22Rv1 (cell line): ENCODE measurements around the gene DTNB.

ENCODE experiments used
- CTCF ChIP-seq: fragments of 450-650 bp; IDR thresholded peaks from 2 replicates; pipeline ENCODE4 v1.5.1; 2017; ENCODE audit warnings: mild to moderate bottlenecking
- ZFX ChIP-seq: fragments of 450-650 bp; IDR thresholded peaks from 2 replicates; pipeline ENCODE4 v1.6.1; 2017; ENCODE audit warnings: antibody characterized with exemption, borderline replicate concordance

GRCh38 chr2:25409044-25409443, 264.3 kb downstream of the DTNB start:
- TF ChIP-seq CTCF (no peak), ZFX (no peak)
